ENCODE data around the gene OSBPL3. TPM values are rescaled to one million over a fixed set of nuclear protein-coding genes. Genes with fewer than 3 reads are reported as not detected.
A peak's percentile ranks its signal among the peaks of the same experiment; 100 is the strongest.

Gene OSBPL3
- total RNA-seq, 1 experiment from 2014 or later = 11.6 TPM

GRCh38 chr7:24854866-24855265 lies 125.1 kb downstream of the OSBPL3 start:
- no TSS peak for BruUV-seq (replicated peaks)
- ChIA-PET CTCF (no interaction called here), POLR2A (ENCODE audit: unreplicated experiment) (no interaction called here)
- Histone ChIP-seq H3K79me2 (ENCODE audit: low read length) (no peaks in the 10 kb centered on the region), H3F3A (ENCODE audit: low read length, unreplicated experiment) (no peaks in the 10 kb centered on the region), H3K27ac (ENCODE audit: low read length) (no peak overlapping the region), H3K9ac (ENCODE audit: low read length) (no peak overlapping the region), H3K4me1 (ENCODE audit: insufficient read depth, low read length) (peaks cover 11% of the 10 kb centered on the region), H3K4me3 (ENCODE audit: low read length) (no peak overlapping the region), H3K4me2 (ENCODE audit: low read length) (no peak overlapping the region), H2AFZ (ENCODE audit: low read length) (no peak overlapping the region), H3K9me2 (replicated peaks; ENCODE audit: low read length) (no peaks in the 10 kb centered on the region), H3K27me3 (ENCODE audit: low read length) (no peaks in the 10 kb centered on the region), H4K20me1 (ENCODE audit: low read length) (no peaks in the 10 kb centered on the region), H3K36me3 (ENCODE audit: low read depth, low read length) (no peaks in the 10 kb centered on the region; the same call in 1 of the 2 replicates), H3K9me3 (ENCODE audit: low read length) (no peaks in the 10 kb centered on the region)
- DNase-seq = no peak
- ATAC-seq = peak; percentile 35; the same call in 1 of the 2 replicates
- TF ChIP-seq EZH2phosphoT487 (IDR thresholded peaks at IDR 0.05; ENCODE audit: borderline replicate concordance, low read length) (no peak), EZH2 (IDR thresholded peaks at IDR 0.05; ENCODE audit: low read length, unreplicated experiment) (no peak)
- TF ChIP-seq, protein P1, sequence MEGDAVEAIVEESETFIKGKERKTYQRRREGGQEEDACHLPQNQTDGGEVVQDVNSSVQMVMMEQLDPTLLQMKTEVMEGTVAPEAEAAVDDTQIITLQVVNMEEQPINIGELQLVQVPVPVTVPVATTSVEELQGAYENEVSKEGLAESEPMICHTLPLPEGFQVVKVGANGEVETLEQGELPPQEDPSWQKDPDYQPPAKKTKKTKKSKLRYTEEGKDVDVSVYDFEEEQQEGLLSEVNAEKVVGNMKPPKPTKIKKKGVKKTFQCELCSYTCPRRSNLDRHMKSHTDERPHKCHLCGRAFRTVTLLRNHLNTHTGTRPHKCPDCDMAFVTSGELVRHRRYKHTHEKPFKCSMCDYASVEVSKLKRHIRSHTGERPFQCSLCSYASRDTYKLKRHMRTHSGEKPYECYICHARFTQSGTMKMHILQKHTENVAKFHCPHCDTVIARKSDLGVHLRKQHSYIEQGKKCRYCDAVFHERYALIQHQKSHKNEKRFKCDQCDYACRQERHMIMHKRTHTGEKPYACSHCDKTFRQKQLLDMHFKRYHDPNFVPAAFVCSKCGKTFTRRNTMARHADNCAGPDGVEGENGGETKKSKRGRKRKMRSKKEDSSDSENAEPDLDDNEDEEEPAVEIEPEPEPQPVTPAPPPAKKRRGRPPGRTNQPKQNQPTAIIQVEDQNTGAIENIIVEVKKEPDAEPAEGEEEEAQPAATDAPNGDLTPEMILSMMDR (conservative IDR thresholded peaks at IDR 0.05; ENCODE audit: low read depth, low read length) = no peak
- intact Hi-C loops (cut with micrococcal nuclease) = no loop called here

DNA sequence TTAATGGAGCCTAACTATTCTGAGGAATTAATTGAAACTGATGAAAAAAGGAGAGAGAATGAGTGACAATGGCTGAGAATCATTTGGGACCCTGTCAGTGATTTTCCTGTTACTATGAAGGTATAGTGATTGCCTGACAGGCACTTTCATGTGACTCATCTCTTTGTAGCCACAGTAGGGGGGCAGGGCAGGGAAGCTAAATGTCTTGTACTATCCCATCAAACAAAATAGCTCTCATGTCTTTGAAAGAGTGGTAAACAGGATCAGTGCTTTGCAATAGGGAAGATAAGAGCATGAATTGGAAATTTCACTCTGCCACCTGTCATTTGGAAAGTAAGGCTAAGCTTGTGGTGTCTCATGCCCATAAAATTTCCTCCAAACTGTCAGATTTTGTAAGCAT lies 128.2 kb downstream of the OSBPL3 start:
- ChIA-PET CTCF (interaction anchor here (0.7 kb wide), 1 partner anchor 31 kb away, joined by 3 read pairs; no protein-coding TSS in a partner anchor), POLR2A (ENCODE audit: unreplicated experiment) (interaction anchor here (0.6 kb wide), 2 partner anchors 230 to 273 kb away, joined by 3 to 5 read pairs; partner anchors contain the start of gene CYCS)
- intact Hi-C loops (cut with micrococcal nuclease) = no loop called here
- no peaks in the 10 kb centered on the region; the same call in 1 of the 2 replicates for H3K36me3 ChIP-seq (ENCODE audit: low read depth, low read length)
- TF ChIP-seq EZH2 (IDR thresholded peaks at IDR 0.05; ENCODE audit: low read length, unreplicated experiment) = no peak
- TF ChIP-seq, protein P1 (conservative IDR thresholded peaks at IDR 0.05; ENCODE audit: low read depth, low read length) = no peak
- TF ChIP-seq EZH2phosphoT487 (IDR thresholded peaks at IDR 0.05; ENCODE audit: borderline replicate concordance, low read length) = no peak
- H3K9me3 ChIP-seq (ENCODE audit: low read length) = no peaks in the 10 kb centered on the region
- no TSS peak for BruUV-seq (replicated peaks)
- peaks cover 11% of the 10 kb centered on the region for H3K4me1 ChIP-seq (ENCODE audit: insufficient read depth, low read length)
- no peaks in the 10 kb centered on the region for H4K20me1 ChIP-seq (ENCODE audit: low read length)
- ATAC-seq (peak; percentile 95), DNase-seq (peak; percentile 56)
- no peak overlapping the region for H3K4me3 ChIP-seq (ENCODE audit: low read length)
- H3K79me2 ChIP-seq (ENCODE audit: low read length) = no peaks in the 10 kb centered on the region
- no peaks in the 10 kb centered on the region for H3K9me2 ChIP-seq (replicated peaks; ENCODE audit: low read length)
- no peak overlapping the region for H3K9ac ChIP-seq (ENCODE audit: low read length)
- no peak overlapping the region for H3K27ac ChIP-seq (ENCODE audit: low read length)
- no peak overlapping the region for H2AFZ ChIP-seq (ENCODE audit: low read length)
- no peaks in the 10 kb centered on the region for H3K27me3 ChIP-seq (ENCODE audit: low read length)
- peak overlapping the region; percentile 27; the same call in 1 of the 2 replicates for H3K4me2 ChIP-seq (ENCODE audit: low read length)
- no peaks in the 10 kb centered on the region for H3F3A ChIP-seq (ENCODE audit: low read length, unreplicated experiment)

DNA sequence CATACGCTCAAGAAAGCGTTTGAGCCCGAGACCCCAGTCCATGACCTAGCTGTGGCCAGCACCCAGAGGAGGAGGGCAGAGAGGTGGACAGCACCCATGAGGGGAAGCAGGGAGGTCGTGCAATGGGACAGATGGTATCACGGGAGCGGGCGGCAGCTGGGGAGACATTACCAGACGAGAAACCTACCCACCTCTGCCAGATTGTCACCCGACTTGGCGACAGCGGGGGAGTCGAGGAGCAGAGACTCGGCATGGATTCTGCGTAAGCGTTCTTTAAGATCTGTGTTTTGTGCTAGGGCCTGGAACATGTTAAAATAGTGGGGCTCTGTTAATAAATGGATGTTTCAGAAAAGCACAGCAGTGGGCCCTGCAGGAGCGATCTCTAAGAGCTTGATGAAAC lies 131.1 kb downstream of the OSBPL3 start:
- H3K36me3 ChIP-seq (ENCODE audit: low read depth, low read length) = no peaks in the 10 kb centered on the region; the same call in 1 of the 2 replicates
- H2AFZ ChIP-seq (ENCODE audit: low read length) = no peak overlapping the region
- ATAC-seq (no peak), DNase-seq (no peak)
- H3K4me2 ChIP-seq (ENCODE audit: low read length) = no peak overlapping the region
- H3K79me2 ChIP-seq (ENCODE audit: low read length) = no peaks in the 10 kb centered on the region
- TF ChIP-seq, protein P1 (conservative IDR thresholded peaks at IDR 0.05; ENCODE audit: low read depth, low read length) = no peak
- no peak for TF ChIP-seq EZH2phosphoT487 (IDR thresholded peaks at IDR 0.05; ENCODE audit: borderline replicate concordance, low read length)
- no peak for TF ChIP-seq EZH2 (IDR thresholded peaks at IDR 0.05; ENCODE audit: low read length, unreplicated experiment)
- H3K27me3 ChIP-seq (ENCODE audit: low read length) = no peaks in the 10 kb centered on the region
- peaks cover 16% of the 10 kb centered on the region for H3K4me1 ChIP-seq (ENCODE audit: insufficient read depth, low read length)
- no peak overlapping the region for H3K27ac ChIP-seq (ENCODE audit: low read length)
- H4K20me1 ChIP-seq (ENCODE audit: low read length) = no peaks in the 10 kb centered on the region
- no peak overlapping the region for H3K4me3 ChIP-seq (ENCODE audit: low read length)
- POLR2A ChIA-PET (ENCODE audit: unreplicated experiment) = no interaction called here
- H3F3A ChIP-seq (ENCODE audit: low read length, unreplicated experiment) = no peaks in the 10 kb centered on the region
- H3K9ac ChIP-seq (ENCODE audit: low read length) = no peak overlapping the region
- BruUV-seq (replicated peaks) = no TSS peak
- no peaks in the 10 kb centered on the region for H3K9me3 ChIP-seq (ENCODE audit: low read length)
- intact Hi-C loops (cut with micrococcal nuclease) = no loop called here
- H3K9me2 ChIP-seq (replicated peaks; ENCODE audit: low read length) = no peaks in the 10 kb centered on the region
- CTCF ChIA-PET = no interaction called here
